ENCODE measurements around the gene LRRK2. TPM values are rescaled to one million over a fixed set of nuclear protein-coding genes. Genes with fewer than 3 reads are reported as not detected.

LRRK2 gene
- total and polyA plus RNA-seq, 2 of the 8 experiments (the other 6 are each of a cell fraction or from before 2014, with no cell fraction given) = 0.06 to 0.13 TPM

GRCh38 chr12:40183715-40184114 is 41.1 kb upstream of the LRRK2 start:
- no peak for FAIRE-seq
- TF ChIP-seq JUND (IDR thresholded peaks at IDR 0.05; ENCODE audit: low read length) (no peak), CTBP2 (IDR thresholded peaks at IDR 0.05; ENCODE audit: borderline replicate concordance, insufficient read depth, insufficient read length, low read length) (no peak), CEBPB (IDR thresholded peaks at IDR 0.05; ENCODE audit: low read depth, low read length) (no peak), SP1 (IDR thresholded peaks at IDR 0.05; ENCODE audit: low read depth, low read length) (no peak), TAF1 (IDR thresholded peaks at IDR 0.05; ENCODE audit: low read depth, low read length) (no peak), ZNF274 (IDR thresholded peaks at IDR 0.05; ENCODE audit: borderline replicate concordance, extremely low read depth, low read length) (no peak), RNF2 (IDR thresholded peaks at IDR 0.05; ENCODE audit: borderline replicate concordance, low read depth, low read length, missing control alignments, poor library complexity, severe bottlenecking) (no peak), USF2 (IDR thresholded peaks at IDR 0.05; ENCODE audit: low read length) (no peak), GTF2F1 (IDR thresholded peaks at IDR 0.05; ENCODE audit: borderline replicate concordance, low read depth, low read length) (no peak), E2F6 (IDR thresholded peaks at IDR 0.05) (no peak), CHD2 (IDR thresholded peaks at IDR 0.05; ENCODE audit: low read length) (no peak), CBX5 (IDR thresholded peaks at IDR 0.05; ENCODE audit: low read depth, low read length) (no peak), GABPA (IDR thresholded peaks at IDR 0.05; ENCODE audit: borderline replicate concordance, insufficient read depth, low read length) (no peak)

More at GRCh38 chr12:40183715-40184114, 41.1 kb upstream of the LRRK2 start:
- peaks cover 0 to 3% (median 0%) of the 10 kb centered on the region in 4 experiments; a peak in 1 of 8 replicates for H3K36me3 ChIP-seq (ENCODE audit: control insufficient read depth in 2 of 4, insufficient read depth in 4 of 4, low read length in 3 of 4)
- H2AK5ac ChIP-seq (ENCODE audit: low read depth, low read length) = no peak overlapping the region
- no peak overlapping the region for H2BK120ac ChIP-seq (replicated peaks; ENCODE audit: low read depth, low read length)
- peaks cover 3 to 11% of the 10 kb centered on the region in 2 experiments; a peak in 3 of 4 replicates for H3K9me3 ChIP-seq (ENCODE audit: insufficient read depth in 2 of 2, low read depth in 1 of 2, low read length in 1 of 2)
- ChIA-PET POLR2A (ENCODE audit: partially characterized antibody) (no interaction called here), CTCF (ENCODE audit: partially characterized antibody) (no interaction called here)
- H2BK5ac ChIP-seq (ENCODE audit: low read depth, low read length) = no peak overlapping the region
- no peak overlapping the region for H3K4me2 ChIP-seq (ENCODE audit: insufficient read depth in 1 of 2, low read depth in 2 of 2, low read length in 2 of 2)
- H2BK20ac ChIP-seq (ENCODE audit: low read length) = no peak overlapping the region
- H2BK12ac ChIP-seq (ENCODE audit: low read depth, low read length) = no peak overlapping the region
- no peak overlapping the region for H4K5ac ChIP-seq (ENCODE audit: insufficient read length, low read depth, low read length)
- no peak overlapping the region for H2AFZ ChIP-seq (ENCODE audit: low read length)
- H2BK15ac ChIP-seq (ENCODE audit: low read length) = no peak overlapping the region
- H4K8ac ChIP-seq (ENCODE audit: extremely low read depth, insufficient read depth, low read length) = no peak overlapping the region
- no peak overlapping the region for H3K23ac ChIP-seq (ENCODE audit: insufficient read length)
- H4K20me1 ChIP-seq (replicated peaks in 1 of 2; ENCODE audit: control insufficient read depth in 1 of 2, insufficient read depth in 2 of 2, low read length in 2 of 2) = no peaks in the 10 kb centered on the region
- no peak overlapping the region for H3K18ac ChIP-seq (ENCODE audit: extremely low read depth, low read length)
- H4K91ac ChIP-seq (replicated peaks; ENCODE audit: insufficient read length, low read length) = no peak overlapping the region
- H3K4me1 ChIP-seq (replicated peaks in 1 of 4; ENCODE audit: control insufficient read depth in 3 of 4, insufficient read depth in 4 of 4, low read length in 3 of 4) = no peaks in the 10 kb centered on the region
- DNase-seq (ENCODE audit: low read depth in 1 of 2, low spot score in 2 of 2) = no peak
- H3K79me1 ChIP-seq (ENCODE audit: low read depth, low read length) = no peaks in the 10 kb centered on the region
- 55% methylated on average over 1 of the region's 1 CpG; no CpG with 5 or more reads in 1 of the 2 experiments for WGBS, 2 experiments (ENCODE audit: extremely low coverage in 1 of 2, insufficient coverage in 1 of 2, insufficient read length in 1 of 2, insufficient replicate concordance in 2 of 2, low coverage in 1 of 2, low lambda C conversion rate in 2 of 2, missing lambda C conversion rate in 1 of 2)
- no peaks in the 10 kb centered on the region for H3K79me2 ChIP-seq (ENCODE audit: control insufficient read depth in 1 of 2, insufficient read depth in 2 of 2, low read length in 2 of 2)
- H3K4ac ChIP-seq (replicated peaks; ENCODE audit: insufficient read length, low read depth, low read length) = no peak overlapping the region
- H3K27me3 ChIP-seq (replicated peaks in 1 of 4; ENCODE audit: control insufficient read depth in 3 of 4, extremely low read depth in 1 of 4, insufficient read depth in 3 of 4, low read length in 3 of 4) = no peaks in the 10 kb centered on the region
- no peak overlapping the region for H3K4me3 ChIP-seq (ENCODE audit: extremely low read depth in 1 of 4, insufficient read depth in 2 of 4, low read depth in 3 of 4, low read length in 4 of 4)
- H3K27ac ChIP-seq (ENCODE audit: low read depth, low read length) = no peak overlapping the region
- H3K56ac ChIP-seq (replicated peaks; ENCODE audit: insufficient read length, low read depth, low read length) = no peak overlapping the region
- H3K14ac ChIP-seq (ENCODE audit: insufficient read length) = no peak overlapping the region
- H3K9ac ChIP-seq (replicated peaks in 1 of 4; ENCODE audit: extremely low read depth in 1 of 4, low read depth in 3 of 4, low read length in 3 of 4) = no peak overlapping the region
- no peaks in the 10 kb centered on the region for H3K23me2 ChIP-seq (ENCODE audit: low read depth, low read length)
